ENCODE data around the gene ZFP42. TPM values are rescaled to one million over a fixed set of nuclear protein-coding genes. Genes with fewer than 3 reads are reported as not detected.

The ZFP42 gene
- total RNA-seq, 1 experiment from 2014 or later, result 0.12 TPM

DNA sequence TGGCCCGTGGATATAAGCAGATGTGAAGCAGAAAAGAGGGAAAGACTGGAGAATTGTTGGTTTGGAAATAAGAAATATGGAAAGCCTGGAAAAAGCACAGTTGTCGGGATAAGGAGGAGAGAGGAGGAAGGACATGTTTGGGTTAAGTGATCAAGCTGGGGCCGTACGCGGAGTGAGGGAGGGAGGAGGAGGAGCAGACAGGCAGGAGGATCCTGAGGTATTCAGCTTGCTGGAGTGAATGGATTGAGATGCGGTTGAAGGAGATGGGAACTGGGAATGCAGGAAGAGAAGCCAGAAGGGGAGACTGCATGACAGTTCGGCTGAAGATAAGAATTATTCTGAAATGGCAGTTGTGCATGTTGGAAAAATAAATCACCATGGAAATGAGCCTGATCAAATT lies 21.2 kb downstream of the ZFP42 start:
- ChIA-PET RAD21 (ENCODE audit: low non-redundant PET in 1 of 2, low total read pairs in 2 of 2, uncharacterized antibody in 2 of 2, unreplicated experiment in 2 of 2) (no interaction called here), CTCF (interaction anchor here (0.8 kb wide), 1 partner anchor 21 kb away, joined by 3 read pairs; no protein-coding TSS in a partner anchor), POLR2A (no interaction called here)
- no peaks in the 10 kb centered on the region for H3K79me2 ChIP-seq (ENCODE audit: insufficient read depth, low read length)
- H3K36me3 ChIP-seq (ENCODE audit: control insufficient read depth in 1 of 2, insufficient read depth in 2 of 2, low read length in 2 of 2), result no peaks in the 10 kb centered on the region
- H4K20me1 ChIP-seq (ENCODE audit: insufficient read depth), result no peaks in the 10 kb centered on the region
- ATAC-seq, result no peak
- no peaks in the 10 kb centered on the region for H3K27me3 ChIP-seq (ENCODE audit: insufficient read depth, low read length)
- no peak overlapping the region for H3K27ac ChIP-seq (ENCODE audit: low read depth, low read length)
- BruUV-seq (replicated peaks), result no TSS peak
- H3K9me3 ChIP-seq (ENCODE audit: control insufficient read depth in 1 of 2, insufficient read depth in 1 of 2, low read depth in 1 of 2, low read length in 2 of 2), result no peaks in the 10 kb centered on the region
- peaks cover 9 to 16% of the 10 kb centered on the region in 2 experiments; a peak in 3 of 4 replicates for H3K4me1 ChIP-seq (ENCODE audit: control insufficient read depth in 1 of 2, insufficient read depth in 2 of 2, low read length in 2 of 2)
- no peak for DNase-seq (ENCODE audit: low read depth, low spot score)
- no peak overlapping the region for H3K9ac ChIP-seq (ENCODE audit: low read length)
- intact Hi-C loops (cut with micrococcal nuclease), result no loop called here
- no peaks in the 10 kb centered on the region for H3K9me2 ChIP-seq (ENCODE audit: insufficient read depth)
- H2AFZ ChIP-seq (ENCODE audit: low read depth, low read length, poor library complexity, severe bottlenecking), result no peak overlapping the region
- TF ChIP-seq YY1 (IDR thresholded peaks at IDR 0.05; ENCODE audit: extremely low read depth, insufficient replicate concordance, low read depth, low read length) (no peak), CBX3 (IDR thresholded peaks at IDR 0.05; ENCODE audit: low read depth) (no peak), ZNF274 (IDR thresholded peaks at IDR 0.05; ENCODE audit: low read depth, low read length) (no peak), SP1 (IDR thresholded peaks at IDR 0.05; ENCODE audit: low read depth) (no peak), FOSL1 (IDR thresholded peaks at IDR 0.05; ENCODE audit: low read depth) (no peak), CTCF (IDR thresholded peaks at IDR 0.05 in 2 of 3, conservative IDR thresholded peaks at IDR 0.05 in 1 of 3; ENCODE audit: borderline replicate concordance in 1 of 3, insufficient read depth in 1 of 3, low read depth in 2 of 3, low read length in 2 of 3) (no peak), SRF (IDR thresholded peaks at IDR 0.05; ENCODE audit: low read depth) (no peak), REST (IDR thresholded peaks at IDR 0.05; ENCODE audit: low read depth) (no peak), ELF1 (IDR thresholded peaks at IDR 0.05; ENCODE audit: borderline replicate concordance, low read depth) (no peak), EGR1 (IDR thresholded peaks at IDR 0.05; ENCODE audit: low read depth) (no peak), POLR2AphosphoS5 (IDR thresholded peaks at IDR 0.05; ENCODE audit: low read depth, low read length) (no peak), EZH2 (IDR thresholded peaks at IDR 0.05) (no peak), RAD21 (IDR thresholded peaks at IDR 0.05; ENCODE audit: low read depth) (no peak)
- TF ChIP-seq, protein P1, sequence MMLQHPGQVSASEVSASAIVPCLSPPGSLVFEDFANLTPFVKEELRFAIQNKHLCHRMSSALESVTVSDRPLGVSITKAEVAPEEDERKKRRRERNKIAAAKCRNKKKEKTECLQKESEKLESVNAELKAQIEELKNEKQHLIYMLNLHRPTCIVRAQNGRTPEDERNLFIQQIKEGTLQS (IDR thresholded peaks at IDR 0.05), result no peak
- H3K4me2 ChIP-seq (ENCODE audit: low read length), result no peak overlapping the region
- H3K4me3 ChIP-seq (replicated peaks in 1 of 2; ENCODE audit: low read depth in 1 of 2, low read length in 2 of 2), result no peak overlapping the region
